H9 (cell line): Measurements from ENCODE around the gene KDSR. TPM values are rescaled to one million over a fixed set of nuclear protein-coding genes. Genes with fewer than 3 reads are reported as not detected.
A peak's percentile ranks its signal among the peaks of the same experiment; 100 is the strongest.
"Not testable (repeated sequence)": the region's sequence is repeated elsewhere in the genome, so short reads cannot be mapped to it uniquely, and the experiment has no call there.

Source experiments
- DNase-seq: peaks from one replicate; pipeline ENCODE4 v3.0.0-alpha.2; 2017
- H2AFZ ChIP-seq: one replicate; pipeline ENCODE4 v1.6.1; 2013; ENCODE audit warnings: mild to moderate bottlenecking, low read length, control low read depth, moderate library complexity
- H2AK5ac ChIP-seq: 2 replicates; pipeline ENCODE4 v1.6.1; 2013; ENCODE audit warnings: low read length, control low read depth, mixed read lengths; ENCODE audit not compliant: insufficient read length
- H2BK120ac ChIP-seq: one replicate; pipeline ENCODE4 v1.6.1; 2013; ENCODE audit warnings: low read depth, mild to moderate bottlenecking, low read length, control low read depth, inconsistent platforms; ENCODE audit not compliant: poor library complexity, severe bottlenecking
- H2BK12ac ChIP-seq: 2 replicates; pipeline ENCODE4 v1.6.1; 2013; ENCODE audit warnings: low read length, control low read depth, mixed read lengths, low read depth; ENCODE audit not compliant: insufficient read length
- H2BK15ac ChIP-seq: 2 replicates; pipeline ENCODE4 v1.6.1; 2013; ENCODE audit warnings: low read depth, low read length, control low read depth
- H2BK20ac ChIP-seq: one replicate; pipeline ENCODE4 v1.6.1; 2013; ENCODE audit warnings: low read depth, mild to moderate bottlenecking, low read length, control low read depth, inconsistent platforms; ENCODE audit not compliant: poor library complexity, severe bottlenecking
- H2BK5ac ChIP-seq: 2 replicates; pipeline ENCODE4 v1.6.1; 2013; ENCODE audit warnings: low read length, control low read depth, mixed read lengths; ENCODE audit not compliant: insufficient read length
- H3K14ac ChIP-seq: 2 replicates; pipeline ENCODE4 v1.6.1; 2013; ENCODE audit warnings: low read length, control low read depth; ENCODE audit not compliant: insufficient read depth
- H3K18ac ChIP-seq: 2 replicates; pipeline ENCODE4 v1.6.1; 2013; ENCODE audit warnings: low read depth, mild to moderate bottlenecking, mixed read lengths, low read length, control low read depth; ENCODE audit not compliant: insufficient read length
- H3K23ac ChIP-seq: 2 replicates; pipeline ENCODE4 v1.6.1; 2013; ENCODE audit warnings: low read length, control low read depth, mixed read lengths, low read depth; ENCODE audit not compliant: insufficient read length
- H3K23me2 ChIP-seq: 2 replicates; pipeline ENCODE4 v1.6.1; 2013; ENCODE audit warnings: low read depth, mild to moderate bottlenecking, mixed read lengths, low read length, control low read depth; ENCODE audit not compliant: insufficient read length, poor library complexity, severe bottlenecking
- H3K27ac ChIP-seq: 2 replicates; pipeline ENCODE4 v1.5.1; 2013; ENCODE audit warnings: low read length, control low read depth, mixed read lengths, low read depth; ENCODE audit not compliant: insufficient read length
- H3K27me3 ChIP-seq: 2 replicates; pipeline ENCODE4 v1.6.1; 2013; ENCODE audit warnings: low read length, control low read depth, inconsistent platforms; ENCODE audit not compliant: insufficient read depth
- H3K4ac ChIP-seq: 2 replicates; pipeline ENCODE4 v1.6.1; 2013; ENCODE audit warnings: low read depth, mild to moderate bottlenecking, control low read depth, inconsistent platforms, low read length, moderate library complexity
- H3K4me1 ChIP-seq: 2 replicates; pipeline ENCODE4 v1.6.1; 2013; ENCODE audit warnings: low read length, control low read depth, inconsistent platforms; ENCODE audit not compliant: insufficient read depth
- H3K4me2 ChIP-seq: 2 replicates; pipeline ENCODE4 v1.6.1; 2013; ENCODE audit warnings: low read length, control low read depth, mixed read lengths; ENCODE audit not compliant: insufficient read length, insufficient read depth
- H3K56ac ChIP-seq: 2 replicates; pipeline ENCODE4 v1.6.1; 2013; ENCODE audit warnings: low read depth, mild to moderate bottlenecking, mixed read lengths, low read length, control low read depth; ENCODE audit not compliant: insufficient read length
- H3K79me1 ChIP-seq: 2 replicates; pipeline ENCODE4 v1.6.1; 2013; ENCODE audit warnings: low read depth, mild to moderate bottlenecking, moderate library complexity, low read length, control low read depth, inconsistent platforms; ENCODE audit not compliant: insufficient read depth, poor library complexity, severe bottlenecking
- H3K79me2 ChIP-seq: 2 replicates; pipeline ENCODE4 v1.6.1; 2013; ENCODE audit warnings: low read length, control low read depth, inconsistent platforms; ENCODE audit not compliant: insufficient read depth
- H3K9ac ChIP-seq: 2 replicates; pipeline ENCODE4 v1.6.1; 2013; ENCODE audit warnings: low read length, control low read depth, mixed read lengths; ENCODE audit not compliant: insufficient read length; ENCODE audit errors: extremely low read depth
- H3K9me3 ChIP-seq: one replicate; pipeline ENCODE4 v1.6.1; 2013; ENCODE audit warnings: low read depth, low read length, inconsistent platforms; ENCODE audit not compliant: control insufficient read depth
- H3T11ph ChIP-seq: one replicate; pipeline ENCODE4 v1.6.1; 2013; ENCODE audit warnings: mild to moderate bottlenecking, low read length, control low read depth, inconsistent platforms
- H4K20me1 ChIP-seq: one replicate; pipeline ENCODE4 v1.6.1; 2013; ENCODE audit not compliant: control insufficient read depth, insufficient read length, insufficient read depth
- H4K5ac ChIP-seq: 2 replicates; pipeline ENCODE4 v1.6.1; 2013; ENCODE audit warnings: low read depth, mild to moderate bottlenecking, mixed read lengths, low read length, control low read depth; ENCODE audit not compliant: insufficient read length
- H4K8ac ChIP-seq: replicated peaks from 2 replicates; pipeline ENCODE4 v1.6.1; 2013; ENCODE audit warnings: low read length, control low read depth, mixed read lengths, low read depth; ENCODE audit not compliant: insufficient read length
- H4K91ac ChIP-seq: 2 replicates; pipeline ENCODE4 v1.6.1; 2013; ENCODE audit warnings: low read depth, mild to moderate bottlenecking, moderate library complexity, mixed read lengths, low read length, control low read depth; ENCODE audit not compliant: insufficient read length
- H3K27ac Mint-ChIP-seq, 3 experiments: 2 replicates in 2 of 3; 3 replicates in 1 of 3; pipeline ENCODE4 v1.8.0; 2020 to 2021; ENCODE audit warnings: mixed read lengths in 3 of 3, mild to moderate bottlenecking in 1 of 3, moderate library complexity in 1 of 3
- H3K27me3 Mint-ChIP-seq: 2 replicates; pipeline ENCODE4 v1.8.0; 2021; ENCODE audit warnings: low read depth, mild to moderate bottlenecking, moderate library complexity, mixed read lengths
- H3K36me3 Mint-ChIP-seq, 3 experiments: 2 replicates in 2 of 3; 3 replicates in 1 of 3; pipeline ENCODE4 v1.8.0; 2020 to 2021; ENCODE audit warnings: low read depth in 3 of 3, mixed read lengths in 3 of 3; ENCODE audit not compliant: insufficient read depth in 1 of 3
- H3K4me1 Mint-ChIP-seq, 2 experiments: 2 replicates each; pipeline ENCODE4 v1.8.0; 2020; ENCODE audit warnings: mixed read lengths in 2 of 2
- H3K4me3 Mint-ChIP-seq, 2 experiments: 2 replicates in 1 of 2; 3 replicates in 1 of 2; pipeline ENCODE4 v1.8.0; 2020 to 2021; ENCODE audit warnings: mild to moderate bottlenecking in 2 of 2, mixed read lengths in 2 of 2, moderate library complexity in 1 of 2
- H3K9me3 Mint-ChIP-seq, 2 experiments: 2 replicates in 1 of 2; 3 replicates in 1 of 2; pipeline ENCODE4 v1.8.0; 2020; ENCODE audit warnings: mild to moderate bottlenecking in 2 of 2, mixed read lengths in 2 of 2, moderate library complexity in 1 of 2
- CTCF ChIP-seq: fragments of 200-600 bp; sonication (generic); conservative IDR thresholded peaks from 3 replicates; pipeline ENCODE4 v1.8.0; 2021; ENCODE audit warnings: antibody characterized with exemption, mild to moderate bottlenecking
- WGBS: extraction: QIAGEN DNeasy Blood & Tissue Kit; methylation state at CpG from one replicate; pipeline ENCODE4 v1.1.7; 2013; ENCODE audit warnings: missing lambda C conversion rate, low lambda C conversion rate, mixed read lengths; ENCODE audit not compliant: insufficient read length; ENCODE audit errors: extremely low coverage; 5-methylcytosine and 5-hydroxymethylcytosine counted together
- total RNA-seq: library from RNA; stranded (reverse); gene quantifications from 2 replicates; pipeline ENCODE4 v1.2.1, GENCODE V29; 2021

The KDSR gene
- total RNA-seq, 1 experiment from 2014 or later = 58.5 TPM

- H3K14ac ChIP-seq = no peak overlapping the region
- peaks cover 2% of the 10 kb centered on the region for H4K20me1 ChIP-seq
- H4K8ac ChIP-seq = no peak overlapping the region
- no peak overlapping the region for H3K9ac ChIP-seq
- no peak overlapping the region for H2AK5ac ChIP-seq
- DNase-seq = no peak
- no peak overlapping the region for H2BK120ac ChIP-seq
- H2BK15ac ChIP-seq = no peak overlapping the region
- H3K23me2 ChIP-seq = peaks cover 4% of the 10 kb centered on the region
- no peak overlapping the region for H3K4me2 ChIP-seq
- WGBS = no CpG with 5 or more reads among the region's 2 CpGs
- no peak overlapping the region for H3K27ac ChIP-seq
- no peak overlapping the region for H3K4ac ChIP-seq
- H3K27ac Mint-ChIP-seq = peak overlapping the region in 1 of 3 experiments; percentile 20; a peak in 1 of 7 replicates
- TF ChIP-seq CTCF = no peak
- H3K9me3 ChIP-seq = peaks cover under 1% of the 10 kb centered on the region
- H2BK12ac ChIP-seq = no peak overlapping the region
- H3K23ac ChIP-seq = no peak overlapping the region
- H3K79me2 ChIP-seq = no peaks in the 10 kb centered on the region; the same call in 1 of the 2 replicates
- H3K9me3 Mint-ChIP-seq = peaks cover 3 to 4% of the 10 kb centered on the region in 2 experiments
- no peak overlapping the region for H3K56ac ChIP-seq
- no peak overlapping the region for H4K91ac ChIP-seq
- H3K4me1 Mint-ChIP-seq = peaks cover 12 to 14% of the 10 kb centered on the region in 2 experiments
- H3K79me1 ChIP-seq = no peaks in the 10 kb centered on the region
- no peaks in the 10 kb centered on the region for H3K4me1 ChIP-seq
- H2BK20ac ChIP-seq = no peak overlapping the region
- no peak overlapping the region for H4K5ac ChIP-seq
- peaks cover 17 to 45% (median 38%) of the 10 kb centered on the region in 3 experiments for H3K36me3 Mint-ChIP-seq
- no peak overlapping the region for H3K18ac ChIP-seq
- no peak overlapping the region for H3K4me3 Mint-ChIP-seq
- no peaks in the 10 kb centered on the region for H3K27me3 ChIP-seq
- H2AFZ ChIP-seq = no peak overlapping the region
- H3T11ph ChIP-seq = no peak overlapping the region
- no peaks in the 10 kb centered on the region for H3K27me3 Mint-ChIP-seq
- H2BK5ac ChIP-seq = no peak overlapping the region
These were observed 3.1 kb downstream of the KDSR start for GRCh38 chr18:63363951-63364350.

- not testable (repeated sequence) for DNase-seq, H3K4me1 ChIP-seq, H3K79me1 ChIP-seq, H3K79me2 ChIP-seq, H3K56ac ChIP-seq, H3K27me3 Mint-ChIP-seq, H3K14ac ChIP-seq, H3T11ph ChIP-seq, H3K23ac ChIP-seq, H4K8ac ChIP-seq, H3K4ac ChIP-seq, H2BK15ac ChIP-seq, H3K27me3 ChIP-seq, H3K9me3 ChIP-seq, H4K5ac ChIP-seq, H3K4me3 Mint-ChIP-seq, H2BK120ac ChIP-seq, H3K23me2 ChIP-seq, H3K27ac Mint-ChIP-seq, H2BK20ac ChIP-seq, H2AFZ ChIP-seq, H2BK5ac ChIP-seq, H3K4me2 ChIP-seq, H2AK5ac ChIP-seq, H4K20me1 ChIP-seq, H3K27ac ChIP-seq, H4K91ac ChIP-seq, H3K9ac ChIP-seq, H3K18ac ChIP-seq, H2BK12ac ChIP-seq, H3K9me3 Mint-ChIP-seq
- no CpG with 5 or more reads among the region's 2 CpGs for WGBS
- Mint-ChIP-seq H3K36me3 (peaks cover 14 to 46% (median 34%) of the 10 kb centered on the region in 3 experiments), H3K4me1 (peaks cover 12 to 14% of the 10 kb centered on the region in 2 experiments)
These were observed 3.6 kb downstream of the KDSR start for GRCh38 chr18:63363420-63363819.
